Measurements from ENCODE around the gene CMTM6.

DNA sequence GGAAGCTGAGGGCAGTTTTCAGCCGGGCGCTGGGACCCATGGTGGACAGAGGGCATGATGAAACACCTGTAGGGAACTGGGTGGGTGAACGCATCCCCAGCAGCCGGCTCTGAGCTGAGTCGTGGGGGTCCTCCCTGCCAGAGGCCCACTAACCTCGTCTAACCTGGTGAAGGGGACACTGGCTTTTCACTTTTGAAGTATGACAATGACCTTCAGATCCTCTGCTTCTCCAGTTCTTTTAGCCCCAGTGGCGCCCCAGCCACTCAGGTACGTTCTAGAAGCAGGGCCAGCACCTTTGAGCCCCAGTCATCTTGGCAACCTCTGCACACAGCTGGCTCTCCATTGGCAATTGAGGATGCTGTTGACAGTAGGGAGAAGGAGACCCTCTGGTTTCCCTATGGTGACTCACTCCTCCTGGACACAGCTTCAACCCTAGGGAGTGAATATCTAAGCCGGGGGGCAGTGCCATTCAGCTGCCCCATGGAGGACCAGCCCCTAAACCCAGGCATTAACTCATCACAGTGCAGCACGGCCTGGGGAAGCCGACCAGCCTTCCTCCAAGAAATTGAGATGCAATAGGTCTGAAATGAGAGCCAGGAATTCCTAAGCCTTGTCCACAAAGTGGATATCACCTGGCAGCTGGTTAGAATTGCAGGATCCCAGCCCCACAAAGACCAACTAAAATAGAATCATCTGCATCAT, 46.1 kb downstream of the CMTM6 start:
- TF ChIP-seq, protein P1, sequence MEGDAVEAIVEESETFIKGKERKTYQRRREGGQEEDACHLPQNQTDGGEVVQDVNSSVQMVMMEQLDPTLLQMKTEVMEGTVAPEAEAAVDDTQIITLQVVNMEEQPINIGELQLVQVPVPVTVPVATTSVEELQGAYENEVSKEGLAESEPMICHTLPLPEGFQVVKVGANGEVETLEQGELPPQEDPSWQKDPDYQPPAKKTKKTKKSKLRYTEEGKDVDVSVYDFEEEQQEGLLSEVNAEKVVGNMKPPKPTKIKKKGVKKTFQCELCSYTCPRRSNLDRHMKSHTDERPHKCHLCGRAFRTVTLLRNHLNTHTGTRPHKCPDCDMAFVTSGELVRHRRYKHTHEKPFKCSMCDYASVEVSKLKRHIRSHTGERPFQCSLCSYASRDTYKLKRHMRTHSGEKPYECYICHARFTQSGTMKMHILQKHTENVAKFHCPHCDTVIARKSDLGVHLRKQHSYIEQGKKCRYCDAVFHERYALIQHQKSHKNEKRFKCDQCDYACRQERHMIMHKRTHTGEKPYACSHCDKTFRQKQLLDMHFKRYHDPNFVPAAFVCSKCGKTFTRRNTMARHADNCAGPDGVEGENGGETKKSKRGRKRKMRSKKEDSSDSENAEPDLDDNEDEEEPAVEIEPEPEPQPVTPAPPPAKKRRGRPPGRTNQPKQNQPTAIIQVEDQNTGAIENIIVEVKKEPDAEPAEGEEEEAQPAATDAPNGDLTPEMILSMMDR (IDR thresholded peaks at IDR 0.05): no peak
- no peak for TF ChIP-seq POLR2A (IDR thresholded peaks at IDR 0.05)
- no peak for TF ChIP-seq POLR2AphosphoS5 (IDR thresholded peaks at IDR 0.05)

Data from prostate gland (tissue), 2 donors.